Endothelial cell of umbilical vein (primary cell): ENCODE measurements around the gene KLF3. TPM values are rescaled to one million over a fixed set of nuclear protein-coding genes. Genes with fewer than 3 reads are reported as not detected.

Experiments
- BruUV-seq: library from RNA; stranded (reverse); fragments of 400-500 nt; replicated peaks from 2 replicates; lab custom pipeline; 2021; lab: Mats Ljungman, UMichigan
- CTCF ChIA-PET: fragments of 300-600, 350-600 bp; sonication (Branson Sonifier 250); formaldehyde crosslinking; loops from one replicate; lab custom pipeline; 2021; ENCODE audit warnings: antibody characterized with exemption, inconsistent platforms; lab: Charles Lee
- POLR2A ChIA-PET: fragments of 300-600, 350-600 bp; sonication (Branson Sonifier 250); formaldehyde crosslinking; loops from one replicate; lab custom pipeline; 2021; ENCODE audit warnings: antibody characterized with exemption, inconsistent platforms; lab: Charles Lee
- DNase-seq: peaks from one replicate; pipeline ENCODE4 v3.0.0-alpha.2; 2011; ENCODE audit warnings: low read depth, low spot score
- FAIRE-seq: peaks from 2 replicates; lab custom pipeline; 2011; peaks lifted over from hg19 to GRCh38; lab: Jason Lieb, UNC
- H2AFZ ChIP-seq: 2 replicates; pipeline ENCODE4 v1.6.0; 2012; ENCODE audit warnings: low read depth, low read length, control low read depth, inconsistent platforms
- H3K27ac ChIP-seq: 2 replicates; pipeline ENCODE4 v1.5.1; 2011; ENCODE audit warnings: low read depth, mild to moderate bottlenecking, control low read depth, low read length, moderate library complexity; ENCODE audit not compliant: insufficient read depth
- H3K27me3 ChIP-seq, 2 experiments: 2 replicates each; pipeline versions ENCODE4 v1.6.0 to v1.6.1; 2011; ENCODE audit warnings: low read length in 2 of 2, mixed read lengths in 1 of 2; ENCODE audit not compliant: control insufficient read depth in 2 of 2, insufficient read depth in 2 of 2
- H3K36me3 ChIP-seq, 2 experiments: 2 replicates in 1 of 2; 3 replicates in 1 of 2; pipeline ENCODE4 v1.5.1; 2011; ENCODE audit warnings: low read length in 2 of 2, mild to moderate bottlenecking in 1 of 2, moderate library complexity in 1 of 2; ENCODE audit not compliant: control insufficient read depth in 2 of 2, insufficient read depth in 2 of 2; ENCODE audit errors: extremely low read depth in 1 of 2
- H3K4me1 ChIP-seq: 3 replicates; pipeline ENCODE4 v1.5.1; 2011; ENCODE audit warnings: mild to moderate bottlenecking, low read length; ENCODE audit not compliant: control insufficient read depth, insufficient read depth; ENCODE audit errors: extremely low read depth
- H3K4me2 ChIP-seq: 2 replicates; pipeline ENCODE4 v1.6.1; 2011; ENCODE audit warnings: low read length, control low read depth, mixed read lengths; ENCODE audit not compliant: insufficient read depth
- H3K4me3 ChIP-seq, 3 experiments: fragments of 200-600 bp in 1 of 3; sonication (generic), shearing (Covaris generic) in 1 of 3; replicated peaks in 1 of 3; 2 replicates each; pipeline ENCODE4 v1.5.1; 2011 to 2016; ENCODE audit warnings: control low read depth in 3 of 3, low read length in 3 of 3, mild to moderate bottlenecking in 2 of 3, inconsistent platforms in 1 of 3, low read depth in 1 of 3, moderate library complexity in 1 of 3; ENCODE audit not compliant: insufficient read depth in 1 of 3
- H3K79me2 ChIP-seq: 2 replicates; pipeline ENCODE4 v1.6.0; 2012; ENCODE audit warnings: low read length, inconsistent platforms; ENCODE audit not compliant: control insufficient read depth, insufficient read depth
- H3K9ac ChIP-seq: replicated peaks from 2 replicates; pipeline ENCODE3; 2011; ENCODE audit warnings: low read length, control low read depth; ENCODE audit not compliant: insufficient read depth; ENCODE audit errors: extremely low read depth
- H3K9me1 ChIP-seq: replicated peaks from 3 replicates; pipeline ENCODE4 v1.6.0; 2011; ENCODE audit warnings: mild to moderate bottlenecking, low read length; ENCODE audit not compliant: control insufficient read depth, insufficient read depth; ENCODE audit errors: extremely low read depth
- H3K9me3 ChIP-seq: replicated peaks from 2 replicates; pipeline ENCODE4 v1.5.1; 2012; ENCODE audit warnings: low read length, inconsistent platforms; ENCODE audit not compliant: control insufficient read depth, insufficient read depth
- H4K20me1 ChIP-seq: replicated peaks from 2 replicates; pipeline ENCODE3; 2011; ENCODE audit warnings: mild to moderate bottlenecking, low read length; ENCODE audit not compliant: control insufficient read depth, insufficient read depth; ENCODE audit errors: extremely low read depth
- EZH2 ChIP-seq: IDR thresholded peaks from 2 replicates; pipeline ENCODE4 v1.6.1; 2012; ENCODE audit warnings: borderline replicate concordance, low read depth, mild to moderate bottlenecking, moderate library complexity, low read length, inconsistent platforms; ENCODE audit not compliant: severe bottlenecking
- FOS ChIP-seq: IDR thresholded peaks from 2 replicates; pipeline ENCODE4 v1.6.1; 2011; ENCODE audit warnings: mild to moderate bottlenecking, low read length, moderate library complexity, borderline replicate concordance; ENCODE audit not compliant: insufficient read depth
- GATA2 ChIP-seq: IDR thresholded peaks from 2 replicates; pipeline ENCODE4 v1.7.0; 2011; ENCODE audit warnings: low read depth, mild to moderate bottlenecking, moderate library complexity, mixed read lengths, low read length; ENCODE audit not compliant: insufficient read length, insufficient read depth
- JUN ChIP-seq: IDR thresholded peaks from 2 replicates; pipeline ENCODE4 v1.6.1; 2011; ENCODE audit warnings: borderline replicate concordance, low read depth; ENCODE audit not compliant: insufficient read length, insufficient read depth
- MAX ChIP-seq: IDR thresholded peaks from 2 replicates; pipeline ENCODE4 v1.6.1; 2011; ENCODE audit not compliant: insufficient read depth, insufficient read length
- MYC ChIP-seq: IDR thresholded peaks from one replicate; pipeline ENCODE4 v1.6.1; 2011; ENCODE audit warnings: mild to moderate bottlenecking, low read depth, low read length
- POLR2A ChIP-seq: IDR thresholded peaks from 2 replicates; pipeline ENCODE4 v1.6.1; 2012; ENCODE audit warnings: low read depth, mild to moderate bottlenecking, control low read depth, low read length
- POLR2AphosphoS5 ChIP-seq: IDR thresholded peaks from 2 replicates; pipeline ENCODE4 v1.6.1; 2012; ENCODE audit warnings: low read depth, mild to moderate bottlenecking, control low read depth, low read length, moderate library complexity; ENCODE audit not compliant: insufficient read depth
- dilution Hi-C: fragments of 300-500 bp; cut with MboI; formaldehyde crosslinking; loops from one replicate; pipeline ENCODE4 v1.15.0; 2019; ENCODE audit warnings: low sequenced_read_pairs; ENCODE audit not compliant: extremely low pct_ligation_motif_present
- intact Hi-C: fragments of 100-400 bp; cut with micrococcal nuclease; formaldehyde crosslinking; loops from one replicate; pipeline ENCODE4 v1.10.0; 2022
- polyA plus RNA-seq, 4 experiments: library from polyadenylated mRNA; depleted of rRNA in 3 of 4; stranded (reverse) in 3 of 4; unstranded in 1 of 4; fragments of >200 nt; gene quantifications; 2 replicates each; pipeline versions ENCODE4 v1.2.1 to v1.2.3, GENCODE V29; 2011 to 2012; ENCODE audit warnings: missing spikeins in 1 of 4
- total RNA-seq: library from RNA; stranded (reverse); gene quantifications from 2 replicates; pipeline ENCODE4 v1.2.3, GENCODE V29; 2021
- TF ChIP-seq, protein P1 (sequence below), 2 donors: IDR thresholded peaks; 1 replicate in 1 of 2; 2 replicates in 1 of 2; pipeline ENCODE4 v1.5.1; 2011; ENCODE audit warnings: low read length in 2 of 2, mild to moderate bottlenecking in 2 of 2, moderate library complexity in 2 of 2, control low read depth in 1 of 2, inconsistent platforms in 1 of 2, low read depth in 1 of 2; ENCODE audit not compliant: insufficient read depth in 1 of 2; ENCODE audit errors: extremely low read depth in 1 of 2

Gene KLF3
- total and polyA plus RNA-seq, 2 donors (not counting 3 experiments of a cell fraction or from before 2014, with no cell fraction given), result 27.7 to 50.5 TPM

- no peak overlapping the region for H2AFZ ChIP-seq
- H3K9me1 ChIP-seq, result no peaks in the 10 kb centered on the region
- DNase-seq, result no peak
- no peak overlapping the region for H3K4me2 ChIP-seq
- intact Hi-C loops, result no loop called here
- ChIA-PET CTCF (interaction anchor here (1.0 to 1.4 kb wide), 3 partner anchors 8 to 376 kb away, joined by 3 read pairs; no protein-coding TSS in a partner anchor), POLR2A (no interaction called here)
- no peak overlapping the region for H3K9ac ChIP-seq
- H4K20me1 ChIP-seq, result no peaks in the 10 kb centered on the region
- H3K9me3 ChIP-seq, result no peaks in the 10 kb centered on the region
- dilution Hi-C loops, result no loop called here
- peaks cover 18% of the 10 kb centered on the region for H3K4me1 ChIP-seq
- no peaks in the 10 kb centered on the region for H3K27me3 ChIP-seq
- peaks cover 2% of the 10 kb centered on the region for H3K79me2 ChIP-seq
- no peak overlapping the region for H3K4me3 ChIP-seq
- TF ChIP-seq MYC (no peak), MAX (no peak), FOS (no peak), GATA2 (no peak), EZH2 (no peak), JUN (no peak), POLR2A (no peak), POLR2AphosphoS5 (no peak)
- TF ChIP-seq, protein P1, sequence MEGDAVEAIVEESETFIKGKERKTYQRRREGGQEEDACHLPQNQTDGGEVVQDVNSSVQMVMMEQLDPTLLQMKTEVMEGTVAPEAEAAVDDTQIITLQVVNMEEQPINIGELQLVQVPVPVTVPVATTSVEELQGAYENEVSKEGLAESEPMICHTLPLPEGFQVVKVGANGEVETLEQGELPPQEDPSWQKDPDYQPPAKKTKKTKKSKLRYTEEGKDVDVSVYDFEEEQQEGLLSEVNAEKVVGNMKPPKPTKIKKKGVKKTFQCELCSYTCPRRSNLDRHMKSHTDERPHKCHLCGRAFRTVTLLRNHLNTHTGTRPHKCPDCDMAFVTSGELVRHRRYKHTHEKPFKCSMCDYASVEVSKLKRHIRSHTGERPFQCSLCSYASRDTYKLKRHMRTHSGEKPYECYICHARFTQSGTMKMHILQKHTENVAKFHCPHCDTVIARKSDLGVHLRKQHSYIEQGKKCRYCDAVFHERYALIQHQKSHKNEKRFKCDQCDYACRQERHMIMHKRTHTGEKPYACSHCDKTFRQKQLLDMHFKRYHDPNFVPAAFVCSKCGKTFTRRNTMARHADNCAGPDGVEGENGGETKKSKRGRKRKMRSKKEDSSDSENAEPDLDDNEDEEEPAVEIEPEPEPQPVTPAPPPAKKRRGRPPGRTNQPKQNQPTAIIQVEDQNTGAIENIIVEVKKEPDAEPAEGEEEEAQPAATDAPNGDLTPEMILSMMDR (IDR thresholded peaks at IDR 0.05; ENCODE audit: extremely low read depth in 1 of 2, insufficient read depth in 1 of 2, low read depth in 1 of 2, low read length in 2 of 2), result no peak
- no TSS peak for BruUV-seq
- no peak overlapping the region for H3K27ac ChIP-seq
- peaks cover 36 to 50% of the 10 kb centered on the region in 2 experiments for H3K36me3 ChIP-seq
- no peak for FAIRE-seq
Observed at GRCh38 chr4:38694330-38694729, 30.3 kb downstream of the KLF3 start.
